GM18519 (cell line): ENCODE data around the gene DYRK1B.
"Not testable (repeated sequence)": the region's sequence is repeated elsewhere in the genome, so short reads cannot be mapped to it uniquely, and the experiment has no call there.

Experiments used
- ATAC-seq: cut with Tn5 transposase; IDR thresholded peaks from one replicate; pipeline ENCODE4 v1.9.1; 2021; ENCODE audit warnings: mild to moderate bottlenecking, moderate library complexity; ENCODE audit not compliant: unreplicated experiment, low FRiP score

Gene DYRK1B

DNA sequence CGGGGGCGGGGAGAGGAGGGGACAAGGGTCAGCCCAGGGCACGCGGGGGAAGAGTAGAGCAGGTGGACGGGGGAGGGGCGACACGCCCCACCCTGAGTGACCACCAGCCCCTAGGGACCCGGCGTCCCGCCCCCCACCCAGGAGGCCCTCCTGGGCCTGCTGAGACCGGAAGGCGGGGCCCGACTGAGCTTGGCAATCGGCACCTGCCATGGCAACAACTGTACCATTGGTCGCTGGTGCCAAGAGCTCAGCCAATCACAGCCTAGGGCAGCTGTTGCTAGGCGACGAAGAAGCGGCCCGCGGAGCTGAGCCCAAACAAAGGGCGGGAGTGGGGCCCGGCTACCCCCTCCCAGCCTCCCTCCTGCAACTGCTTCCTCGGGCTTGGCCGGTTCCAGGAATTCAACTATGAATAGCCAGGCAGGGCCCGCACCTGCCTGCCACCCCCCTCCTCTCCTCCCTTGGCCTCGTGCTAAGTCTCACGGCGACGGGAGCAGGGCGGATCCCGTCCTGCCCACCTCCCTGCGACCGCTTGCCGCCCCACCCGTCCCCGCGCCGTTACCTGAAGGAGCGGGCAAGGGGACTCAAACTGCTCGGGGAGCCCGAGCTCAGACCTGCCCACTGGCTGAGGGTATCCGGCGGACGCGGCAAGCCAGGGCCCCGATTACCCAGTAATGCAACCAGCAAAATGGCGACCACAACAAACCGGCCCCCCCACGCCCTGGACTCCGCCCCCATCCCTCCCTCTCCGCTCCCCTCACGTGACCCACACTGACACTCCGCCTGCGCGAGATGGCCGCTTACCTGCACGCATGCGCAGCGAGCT lies at the start of gene DYRK1B:
TSS of gene DYRK1B (minus strand) at position 699 of the 823 bp plus-strand sequence. CDS start 2,295 bp downstream, outside the sequence.
- peak; percentile 63 for ATAC-seq

DNA sequence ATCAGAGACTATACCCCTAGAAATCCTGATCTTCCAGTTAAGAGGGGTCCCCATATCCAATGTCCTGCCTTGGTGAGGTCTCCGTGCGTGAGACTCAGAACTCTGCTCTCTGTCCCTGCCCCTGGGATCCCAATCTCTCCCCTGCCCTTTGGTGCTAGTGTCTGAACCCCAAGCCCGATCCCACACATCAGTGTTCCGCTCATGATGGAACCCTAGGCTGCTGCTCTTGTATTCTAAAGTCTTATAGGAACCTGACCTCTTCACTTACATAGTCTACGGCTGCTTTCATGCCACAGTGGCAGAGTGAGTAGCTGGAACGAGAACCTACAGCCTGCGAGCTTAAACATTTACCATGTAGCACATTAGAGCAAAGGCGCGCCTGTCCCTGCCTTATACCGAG lies 48.7 kb upstream of the DYRK1B start:
- ATAC-seq, result not testable (repeated sequence)

DNA sequence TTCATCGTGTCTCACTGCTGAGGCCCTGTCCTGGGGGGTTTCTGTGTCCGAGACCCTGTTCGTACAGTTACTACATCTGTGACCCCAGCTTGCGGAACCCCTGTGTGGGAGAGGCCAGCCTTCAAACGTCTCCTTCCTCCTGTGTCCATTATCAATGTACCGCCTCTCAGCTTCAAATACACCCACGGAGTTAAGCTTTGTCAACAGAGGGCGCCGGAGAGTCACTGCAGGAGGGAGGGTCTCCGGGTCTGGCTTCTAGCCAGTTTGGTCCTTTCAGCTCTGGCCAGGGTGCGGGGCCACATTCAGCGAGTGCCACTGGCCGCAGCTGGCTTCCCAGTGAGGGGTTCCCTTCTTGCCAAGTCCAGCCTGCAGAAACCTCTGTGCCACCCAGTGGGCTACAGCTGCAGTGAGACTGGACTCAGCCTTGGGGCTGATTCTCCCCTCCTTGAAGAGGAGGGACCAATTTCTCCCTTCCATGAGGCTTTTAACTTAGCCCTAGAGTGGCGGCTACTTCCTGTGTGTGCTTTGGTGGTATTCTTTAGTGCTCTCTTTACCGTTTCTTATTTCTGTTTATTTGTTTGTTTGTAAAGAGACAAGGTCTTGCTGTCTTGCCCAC lies 47.6 kb upstream of the DYRK1B start:
- ATAC-seq, result not testable (repeated sequence)

DNA sequence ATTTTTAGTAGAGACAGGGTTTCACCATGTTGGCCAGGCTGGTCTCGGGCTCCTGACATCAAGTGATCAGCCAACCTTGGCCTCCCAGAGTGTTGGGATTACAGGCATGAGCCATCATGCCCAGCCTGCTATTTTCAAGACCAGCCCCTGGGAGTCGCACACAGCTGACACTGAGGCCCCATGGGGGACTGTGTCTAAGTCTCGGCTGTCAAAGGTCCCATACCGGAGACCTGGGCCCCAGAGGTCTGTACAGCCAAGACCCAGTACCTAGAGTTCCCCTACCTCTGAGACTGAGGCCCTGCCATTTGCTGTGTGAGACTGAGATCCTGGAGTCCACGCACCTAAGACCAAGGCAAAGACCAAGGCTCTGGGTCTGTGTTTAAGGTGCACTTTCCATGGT lies 46.3 kb upstream of the DYRK1B start:
- ATAC-seq, result not testable (repeated sequence)

DNA sequence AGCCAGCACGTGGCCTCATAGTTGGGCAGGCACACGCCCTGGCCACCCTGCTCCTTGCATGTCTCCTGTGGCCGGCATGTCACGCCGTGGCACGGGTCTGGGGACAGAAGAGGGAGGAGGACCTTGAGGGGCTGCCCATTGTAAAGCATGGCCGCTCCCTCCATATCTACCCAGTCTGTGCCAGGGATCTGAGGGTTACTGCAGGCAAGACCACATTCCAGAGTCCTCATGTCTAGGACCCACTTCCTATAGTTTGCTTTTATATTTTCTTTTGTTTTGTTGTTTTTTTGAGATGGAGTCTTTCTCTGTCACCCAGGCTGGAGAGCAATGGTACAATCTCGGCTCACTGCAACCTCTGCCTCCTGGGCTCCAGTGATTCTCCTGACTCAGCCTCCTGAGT lies 45.8 kb upstream of the DYRK1B start:
- not testable (repeated sequence) for ATAC-seq

DNA sequence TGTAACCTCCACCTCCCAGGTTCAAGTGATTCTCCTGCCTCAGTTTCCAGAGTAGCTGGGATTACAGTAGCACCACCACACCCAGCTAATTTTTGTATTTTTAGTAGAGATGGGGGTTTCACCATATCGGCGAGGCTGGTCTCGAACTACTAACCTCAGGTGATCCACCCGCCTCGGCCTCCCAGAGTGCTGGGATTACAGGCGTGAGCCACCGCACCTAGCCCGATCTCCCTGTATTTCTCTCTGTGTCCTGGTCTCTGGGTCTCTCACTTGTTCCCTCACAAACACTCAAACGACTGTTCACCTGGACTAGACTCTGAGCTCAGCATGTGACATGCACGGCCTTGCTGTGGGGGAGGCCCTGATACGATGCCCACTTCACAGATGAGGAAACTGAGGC lies 44.9 kb upstream of the DYRK1B start:
- ATAC-seq, result not testable (repeated sequence)

DNA sequence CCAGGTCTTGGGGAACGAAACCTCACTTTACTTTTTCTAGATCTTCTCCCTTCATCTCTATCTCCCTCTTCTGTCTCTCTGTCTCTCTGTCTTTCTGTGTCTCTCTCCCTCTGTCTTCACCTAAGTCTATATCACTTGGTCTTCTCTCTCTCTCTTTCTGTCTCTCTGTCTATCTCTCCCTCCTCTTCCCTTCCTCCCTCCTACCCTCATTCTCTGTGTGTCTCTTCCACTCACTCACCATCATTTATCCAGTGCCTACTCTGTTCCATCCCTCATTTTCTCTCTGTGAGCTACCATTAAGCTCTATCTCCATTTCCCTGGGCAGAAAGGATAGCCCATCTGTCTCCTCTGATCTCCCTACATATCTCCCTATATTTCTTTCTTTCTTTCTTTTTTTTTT lies 44.4 kb upstream of the DYRK1B start:
- ATAC-seq, result no peak

DNA sequence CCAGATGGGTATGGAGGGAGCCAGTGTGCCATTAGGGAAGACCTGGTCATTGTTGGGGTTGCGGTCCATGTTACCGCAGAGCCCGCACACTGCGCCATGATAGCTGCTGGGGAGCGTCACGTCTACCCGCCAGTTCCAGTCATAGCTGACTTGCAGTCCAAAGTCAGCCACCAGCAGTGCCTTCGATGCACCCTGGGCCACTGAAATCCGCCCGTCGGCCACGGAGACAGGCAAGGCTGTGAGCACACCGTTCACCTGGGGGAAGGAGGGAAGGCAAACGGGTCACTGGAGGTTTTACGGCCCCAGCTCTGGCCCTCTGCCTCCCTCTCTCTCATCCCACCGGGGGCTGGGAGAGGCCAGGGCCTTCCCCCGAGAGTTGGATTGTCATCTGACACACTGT lies 44.0 kb upstream of the DYRK1B start:
- ATAC-seq, result not testable (repeated sequence)

DNA sequence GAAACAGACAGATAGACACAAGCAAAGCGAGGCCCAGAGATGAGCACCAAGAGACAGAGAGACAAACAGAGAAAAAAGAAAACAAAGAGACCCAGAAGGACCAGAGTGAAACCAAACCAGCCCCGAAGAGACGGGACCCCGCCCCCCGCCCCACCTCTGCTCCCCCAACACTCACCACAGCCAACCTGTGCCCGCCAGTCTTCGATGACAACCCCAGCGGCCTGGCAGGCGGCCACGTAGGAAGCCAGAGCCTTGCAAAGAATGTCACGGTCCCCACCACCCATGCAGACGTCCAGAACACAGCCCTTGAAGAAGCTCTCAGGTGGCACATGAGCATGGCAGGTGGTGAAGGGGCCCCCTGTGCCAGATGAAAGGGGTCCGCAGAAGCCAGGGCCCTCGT lies 43.5 kb upstream of the DYRK1B start:
- ATAC-seq, result not testable (repeated sequence)

DNA sequence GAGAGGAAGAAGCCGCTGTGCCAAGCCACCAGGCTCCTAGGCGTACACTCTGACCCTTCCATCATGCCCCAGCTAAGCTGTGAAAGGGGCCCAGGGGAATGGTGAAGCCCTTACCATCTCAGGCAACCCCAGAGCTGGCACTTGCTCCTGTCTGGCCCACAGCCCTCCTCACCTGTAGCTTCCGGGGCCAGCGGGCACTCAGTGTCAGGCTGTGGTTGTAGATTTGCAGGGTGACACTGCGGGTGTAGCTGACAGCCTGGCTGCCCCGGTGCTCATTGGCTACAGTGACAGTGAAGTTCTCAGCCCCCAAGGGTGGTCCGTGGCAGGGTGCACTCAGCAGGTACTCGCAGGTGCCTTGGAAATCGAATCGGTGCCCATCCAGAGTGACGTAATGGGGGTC lies 42.5 kb upstream of the DYRK1B start:
- ATAC-seq, result not testable (repeated sequence)

DNA sequence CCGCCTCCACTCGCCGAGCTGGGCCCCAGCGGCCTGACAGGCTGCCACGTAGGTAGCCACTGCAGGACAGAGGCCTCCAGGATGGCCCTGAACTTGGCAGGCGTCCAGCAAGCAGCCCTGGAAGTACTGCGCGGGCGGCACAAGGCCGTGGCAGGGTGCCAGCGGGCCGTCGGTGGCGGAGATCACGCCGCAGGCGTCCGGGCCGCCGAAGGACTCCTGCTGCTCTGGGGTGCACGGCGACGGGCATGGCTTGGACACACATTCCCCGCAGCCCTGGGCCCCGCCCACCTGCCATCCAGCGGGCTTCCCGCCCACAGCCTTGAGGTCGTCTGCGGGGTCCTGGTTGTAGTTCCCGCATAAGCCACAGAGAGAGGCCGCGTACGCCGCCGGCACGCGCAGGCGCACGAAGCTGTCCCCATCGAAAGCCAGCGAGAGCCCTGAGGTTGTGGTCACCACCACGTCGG lies 41.5 kb upstream of the DYRK1B start:
- ATAC-seq, result not testable (repeated sequence)

DNA sequence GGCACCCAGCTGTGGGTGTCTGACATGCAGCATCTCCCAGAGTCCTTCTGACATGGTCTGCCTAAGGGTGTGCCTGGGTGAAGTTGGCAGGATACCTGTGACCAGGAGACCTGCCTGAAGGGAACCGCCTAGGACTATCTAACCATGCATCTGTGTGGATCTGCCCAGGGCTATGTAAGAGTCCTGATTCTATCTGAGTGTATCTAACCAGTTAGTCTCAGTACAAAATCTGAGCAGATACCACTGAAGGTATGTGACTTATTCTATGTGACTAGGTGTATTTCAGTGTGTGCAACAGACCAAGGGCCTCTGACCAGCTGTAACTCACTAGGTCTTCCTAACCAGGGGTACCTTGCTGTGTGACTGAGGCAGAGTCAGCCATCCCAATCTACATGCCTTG lies 40.4 kb upstream of the DYRK1B start:
- ATAC-seq, result no peak

DNA sequence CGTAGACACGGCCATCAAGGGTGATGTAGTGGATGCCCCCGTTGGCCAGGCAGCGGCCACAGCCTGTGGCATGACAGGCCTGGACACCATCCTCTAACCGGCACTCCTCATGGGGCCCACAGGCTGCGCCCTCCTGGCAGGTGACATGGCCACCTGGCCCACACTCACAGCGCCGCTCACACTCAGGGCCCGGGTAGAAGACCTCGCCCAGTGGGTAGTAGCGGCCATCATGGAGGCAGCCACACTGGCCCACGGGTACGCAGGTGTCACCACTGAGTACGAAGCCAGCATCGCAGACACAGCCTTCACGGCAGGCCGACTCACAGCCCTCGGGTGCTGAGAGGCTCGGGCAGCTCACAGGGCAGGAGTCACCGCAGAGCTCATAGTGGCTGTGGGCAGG lies 39.4 kb upstream of the DYRK1B start:
- ATAC-seq, result no peak

DNA sequence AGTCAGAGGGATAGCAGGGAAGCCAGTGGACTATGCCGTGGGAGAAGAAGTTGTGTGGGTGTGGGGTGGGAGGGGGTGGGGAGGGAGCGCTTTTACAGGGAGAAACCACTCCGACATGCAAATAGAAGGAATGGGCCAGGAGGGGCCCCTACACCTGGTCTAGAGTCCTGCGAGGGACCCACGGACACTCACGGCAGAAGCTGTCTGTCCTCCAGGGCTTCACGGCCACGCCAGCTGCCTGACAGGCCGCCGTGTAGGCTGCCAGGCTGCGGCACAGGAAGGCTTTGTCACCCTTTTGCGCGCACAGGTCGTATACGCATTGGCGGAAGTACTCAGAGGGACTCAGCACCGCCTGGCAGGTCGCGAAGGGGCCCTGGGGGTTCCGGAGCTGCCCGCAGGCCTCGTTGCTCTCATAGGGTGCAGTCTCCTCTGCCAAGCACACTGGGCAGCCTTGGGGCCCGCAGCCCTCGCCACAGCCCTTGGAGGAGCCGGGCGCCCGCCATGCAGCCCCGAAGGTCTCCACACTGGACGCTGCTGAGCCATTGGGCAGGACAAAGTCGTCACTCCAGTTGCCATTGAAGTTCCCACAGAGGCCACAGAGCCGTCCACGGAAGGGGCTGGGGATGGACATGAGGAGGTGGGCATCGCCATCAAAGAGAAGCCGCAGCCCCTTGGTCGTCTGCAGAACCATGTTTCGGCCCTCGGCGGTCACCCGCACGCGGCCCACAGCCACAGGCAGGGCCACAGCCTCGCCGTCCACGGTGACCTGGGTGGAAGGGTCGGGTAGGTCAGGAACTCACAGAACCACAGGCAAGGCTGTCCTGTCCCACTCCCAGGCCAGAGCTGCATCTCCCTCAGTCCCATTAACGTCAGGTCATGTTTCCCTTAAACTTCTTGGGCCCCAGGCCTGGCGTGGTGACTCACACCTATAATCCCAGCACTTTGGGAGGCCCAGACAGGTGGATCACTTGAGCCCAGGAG lies 38.2 kb upstream of the DYRK1B start:
- no peak for ATAC-seq

DNA sequence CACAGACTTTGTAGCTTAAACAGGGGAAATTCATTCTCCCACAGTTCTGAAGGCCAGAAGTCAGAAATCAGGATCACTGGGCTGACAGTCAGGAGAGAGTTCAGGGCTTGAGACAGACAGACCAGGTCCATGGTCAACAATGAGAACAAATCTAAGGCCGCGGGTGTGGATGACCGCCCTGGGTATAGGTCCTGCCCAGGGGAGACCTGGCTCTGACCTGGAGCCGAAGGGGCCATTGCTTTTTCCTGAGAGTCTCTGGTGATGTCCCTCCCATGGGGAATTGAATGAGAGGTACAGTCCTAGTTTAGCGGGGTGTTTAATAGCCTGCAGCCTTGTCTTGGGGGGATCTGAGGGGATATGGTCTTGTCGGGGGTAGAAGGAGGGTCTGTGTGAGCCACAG lies 37.4 kb upstream of the DYRK1B start:
- no peak for ATAC-seq

DNA sequence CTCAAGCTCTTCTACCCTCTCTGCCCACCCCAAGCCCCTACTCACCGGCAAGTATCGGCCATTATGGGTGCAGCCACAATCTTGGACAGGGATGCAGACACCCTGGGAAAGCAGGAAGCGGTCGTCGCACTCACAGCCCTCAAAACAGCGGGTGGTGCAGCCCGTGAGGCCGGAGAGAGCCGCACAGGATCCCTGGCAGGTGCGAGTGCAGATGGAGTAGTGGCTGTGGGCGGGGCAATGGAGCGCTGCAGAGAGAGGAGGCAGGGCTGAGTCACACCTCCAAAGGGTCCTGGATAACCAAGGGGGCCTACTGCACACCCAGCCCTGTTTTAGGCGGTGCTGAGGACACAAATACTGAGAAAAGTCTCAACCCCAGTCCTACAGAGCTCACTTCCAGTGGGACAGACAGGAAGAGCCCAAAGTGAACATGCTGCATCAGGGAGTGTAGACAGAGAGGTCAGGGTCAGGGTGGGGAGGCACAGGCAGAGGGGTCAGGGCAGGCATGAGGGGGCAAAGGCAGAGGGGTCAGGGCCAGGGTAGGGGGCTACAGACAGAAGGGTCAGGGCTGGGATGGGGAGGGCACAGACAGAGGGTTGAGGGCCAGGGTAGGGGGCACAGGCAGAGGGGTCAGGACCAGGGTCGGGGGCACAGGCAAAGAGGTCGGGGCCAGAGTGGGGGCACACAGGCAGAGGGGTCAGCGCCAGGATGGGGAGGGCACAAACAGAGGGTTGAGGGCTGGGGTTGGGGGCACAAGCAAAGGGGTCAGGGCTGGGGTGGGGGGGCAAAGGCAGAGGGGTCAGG lies 36.4 kb upstream of the DYRK1B start:
- no peak for ATAC-seq

DNA sequence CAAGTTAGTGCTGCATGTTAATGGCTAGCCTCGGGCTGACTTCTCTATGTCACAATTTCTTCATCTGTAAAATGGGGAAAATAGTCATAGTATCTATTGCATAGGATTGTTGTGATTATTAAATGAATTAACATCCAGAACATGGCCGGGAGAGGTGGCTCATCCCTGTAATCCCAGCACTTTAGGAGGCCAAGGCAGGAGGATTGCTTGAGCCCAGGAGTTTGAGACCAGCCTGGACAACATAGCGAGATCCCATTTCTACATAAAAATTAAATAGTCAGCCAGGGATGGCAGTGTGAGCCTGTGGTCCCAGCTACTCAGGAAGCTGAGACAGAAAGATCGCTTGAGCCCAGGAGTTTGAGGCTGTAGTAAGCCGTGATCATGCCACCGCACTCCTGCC lies 34.0 kb upstream of the DYRK1B start:
- ATAC-seq, result no peak

DNA sequence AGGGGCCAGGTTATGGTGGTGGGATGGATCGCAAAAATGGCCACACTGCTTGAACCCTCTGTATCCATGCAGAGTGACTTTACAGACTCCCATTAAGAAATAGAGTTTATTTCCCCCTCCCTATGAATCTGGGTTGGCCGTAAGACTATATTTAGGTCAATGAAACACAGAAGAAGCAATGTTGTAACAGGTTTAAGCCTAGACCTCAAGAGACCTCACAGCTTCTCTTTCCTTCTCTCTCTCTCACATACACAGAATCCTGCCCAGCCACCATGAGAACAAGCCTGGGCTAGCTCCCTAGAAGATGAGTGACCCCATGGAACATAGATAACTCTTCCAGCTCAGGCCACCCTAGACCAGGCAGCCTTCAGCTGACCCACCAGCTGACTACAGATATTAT lies 33.2 kb upstream of the DYRK1B start:
- no peak for ATAC-seq

DNA sequence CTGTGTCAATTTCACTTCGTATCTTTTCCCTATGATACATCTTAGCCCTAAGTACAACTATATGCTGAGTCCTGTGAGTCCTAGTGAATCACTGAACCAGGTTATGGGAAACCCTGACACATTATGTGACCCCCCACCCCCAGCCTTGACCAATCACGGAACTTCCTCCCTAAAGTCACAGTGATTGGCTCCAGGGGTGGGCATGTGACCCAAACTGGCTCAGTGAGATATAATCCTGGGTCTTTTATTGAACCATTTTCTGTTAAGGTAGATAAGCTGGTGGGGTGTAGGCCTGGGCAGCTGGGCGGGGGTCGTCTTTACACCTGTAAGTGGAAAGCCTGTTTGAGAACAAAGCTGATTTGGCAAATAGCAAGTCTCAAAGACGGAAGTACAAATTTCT lies 32.0 kb upstream of the DYRK1B start:
- ATAC-seq, result no peak

DNA sequence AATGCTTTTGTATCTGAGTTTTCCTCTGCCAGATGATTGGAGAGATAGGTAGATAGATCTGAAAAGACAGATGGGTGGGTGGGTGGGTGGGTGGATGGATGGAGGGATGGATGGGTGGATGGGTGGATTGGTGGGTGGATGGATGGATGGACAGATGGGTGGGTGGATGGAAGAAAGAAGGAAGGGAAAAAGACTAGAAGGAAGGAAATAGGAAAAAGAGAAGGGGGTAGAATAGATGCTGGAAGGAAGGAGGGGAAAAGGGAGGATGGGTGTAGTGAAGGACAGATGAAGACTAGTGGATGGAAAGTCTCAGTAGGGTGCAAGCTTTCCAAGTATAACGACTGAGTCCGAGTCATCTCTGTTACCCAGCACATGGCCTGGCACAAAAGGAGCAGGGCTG lies 31.2 kb upstream of the DYRK1B start:
- ATAC-seq, result no peak
